Measurements from ENCODE around the gene HARBI1. TPM values are rescaled to one million over a fixed set of nuclear protein-coding genes. Genes with fewer than 3 reads are reported as not detected.

HARBI1 gene, protein sequence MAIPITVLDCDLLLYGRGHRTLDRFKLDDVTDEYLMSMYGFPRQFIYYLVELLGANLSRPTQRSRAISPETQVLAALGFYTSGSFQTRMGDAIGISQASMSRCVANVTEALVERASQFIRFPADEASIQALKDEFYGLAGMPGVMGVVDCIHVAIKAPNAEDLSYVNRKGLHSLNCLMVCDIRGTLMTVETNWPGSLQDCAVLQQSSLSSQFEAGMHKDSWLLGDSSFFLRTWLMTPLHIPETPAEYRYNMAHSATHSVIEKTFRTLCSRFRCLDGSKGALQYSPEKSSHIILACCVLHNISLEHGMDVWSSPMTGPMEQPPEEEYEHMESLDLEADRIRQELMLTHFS
- 2.6 and 4.1 TPM in 2 replicates for total RNA-seq

GRCh38 chr11:46617134-46617971 is at the start of gene HARBI1, which contains the start of gene ATG13:
Gene HARBI1, minus strand, starts transcription at chr11:46617227. Its CDS starts 990 bp downstream, at chr11:46616237.
Gene ATG13, plus strand, starts transcription at chr11:46617553. Its CDS starts 26,739 bp downstream, at chr11:46644292.

GRCh38 chr11:46593550-46594373 is 23.3 kb downstream of the HARBI1 start, which contains the start of gene AMBRA1:
Gene AMBRA1, minus strand, starts transcription at chr11:46594023. Its CDS starts 45,643 bp downstream, at chr11:46548380.

Other genes starting within 250 kb of the HARBI1 start
- gene MDK, start 235.6 kb downstream of the HARBI1 start, total RNA-seq, result 2.5 and 5.1 TPM in 2 replicates
- under 0.01 TPM in 1 of 2 replicates, not detected in the other for gene CHRM4, start 225.5 kb downstream of the HARBI1 start, total RNA-seq
- 23.5 and 26.0 TPM in 2 replicates for gene AMBRA1, start 23.2 kb downstream of the HARBI1 start, total RNA-seq
- gene ATG13, start 326 bp upstream of the HARBI1 start, total RNA-seq, result 34.5 and 49.7 TPM in 2 replicates
- 43.2 and 47.4 TPM in 2 replicates for gene ARHGAP1, start 83.4 kb upstream of the HARBI1 start, total RNA-seq
- 8.5 and 9.4 TPM in 2 replicates for gene ZNF408, start 83.8 kb upstream of the HARBI1 start, total RNA-seq
- not detected in 2 replicates for gene F2, start 102.0 kb upstream of the HARBI1 start, total RNA-seq
- 68.3 and 104 TPM in 2 replicates for gene CKAP5, start 229.1 kb upstream of the HARBI1 start, total RNA-seq

Measured in subcutaneous preadipocyte (primary cell).